ENCODE results near the gene NAA25. TPM values are rescaled to one million over a fixed set of nuclear protein-coding genes. Genes with fewer than 3 reads are reported as not detected.

NAA25 gene
- total RNA-seq, 1 donor from 2014 or later, result 32.8 TPM

DNA sequence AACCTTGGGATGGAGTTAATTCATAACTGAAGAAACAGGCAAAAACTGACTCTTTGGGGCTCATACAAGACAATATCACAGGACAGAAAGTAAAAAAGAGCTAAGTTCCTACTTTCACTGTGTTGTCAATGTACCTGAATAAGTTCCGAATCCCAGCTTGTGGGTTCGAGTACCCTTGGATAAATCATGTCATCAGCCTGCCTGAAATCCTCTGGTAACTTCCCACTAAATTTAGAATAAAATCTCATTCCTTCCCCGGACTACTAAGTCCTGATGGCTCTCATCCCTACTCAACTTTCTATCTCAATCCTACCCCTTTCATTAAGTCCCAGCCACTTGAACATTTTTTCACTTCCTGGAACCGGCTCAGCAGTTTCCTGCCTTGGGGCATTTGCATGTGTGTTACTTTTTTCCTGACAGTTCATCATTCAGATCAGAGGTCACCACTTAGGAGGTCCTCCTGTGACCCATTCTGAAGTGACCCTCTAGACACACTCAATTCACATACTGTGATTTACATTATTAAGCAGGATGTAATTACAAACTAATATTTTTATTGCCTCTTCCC lies 82.7 kb downstream of the NAA25 start:
- no peak overlapping the region for H3K4me2 ChIP-seq (ENCODE audit: low read length)
- H3K27me3 ChIP-seq (ENCODE audit: insufficient read depth, low read length), result no peaks in the 10 kb centered on the region
- peaks cover 3% of the 10 kb centered on the region for H4K20me1 ChIP-seq (ENCODE audit: insufficient read depth, low read length)
- no peak overlapping the region for H2AFZ ChIP-seq (ENCODE audit: low read depth, low read length)
- Mint-ChIP-seq H3K36me3 (ENCODE audit: low read depth, unreplicated experiment) (peaks cover 6% of the 10 kb centered on the region), H3K27ac (ENCODE audit: unreplicated experiment) (peak overlapping the region; percentile 76), H3K4me3 (ENCODE audit: unreplicated experiment) (no peak overlapping the region), H3K4me1 (ENCODE audit: low read depth, unreplicated experiment) (peaks cover 5% of the 10 kb centered on the region), H3K27me3 (ENCODE audit: low read depth, unreplicated experiment) (no peaks in the 10 kb centered on the region), H3K9me3 (ENCODE audit: unreplicated experiment) (no peaks in the 10 kb centered on the region)
- FAIRE-seq, result no peak
- no peak for TF ChIP-seq EZH2 (IDR thresholded peaks at IDR 0.05; ENCODE audit: insufficient read depth, low read length)
- TF ChIP-seq, protein P1, sequence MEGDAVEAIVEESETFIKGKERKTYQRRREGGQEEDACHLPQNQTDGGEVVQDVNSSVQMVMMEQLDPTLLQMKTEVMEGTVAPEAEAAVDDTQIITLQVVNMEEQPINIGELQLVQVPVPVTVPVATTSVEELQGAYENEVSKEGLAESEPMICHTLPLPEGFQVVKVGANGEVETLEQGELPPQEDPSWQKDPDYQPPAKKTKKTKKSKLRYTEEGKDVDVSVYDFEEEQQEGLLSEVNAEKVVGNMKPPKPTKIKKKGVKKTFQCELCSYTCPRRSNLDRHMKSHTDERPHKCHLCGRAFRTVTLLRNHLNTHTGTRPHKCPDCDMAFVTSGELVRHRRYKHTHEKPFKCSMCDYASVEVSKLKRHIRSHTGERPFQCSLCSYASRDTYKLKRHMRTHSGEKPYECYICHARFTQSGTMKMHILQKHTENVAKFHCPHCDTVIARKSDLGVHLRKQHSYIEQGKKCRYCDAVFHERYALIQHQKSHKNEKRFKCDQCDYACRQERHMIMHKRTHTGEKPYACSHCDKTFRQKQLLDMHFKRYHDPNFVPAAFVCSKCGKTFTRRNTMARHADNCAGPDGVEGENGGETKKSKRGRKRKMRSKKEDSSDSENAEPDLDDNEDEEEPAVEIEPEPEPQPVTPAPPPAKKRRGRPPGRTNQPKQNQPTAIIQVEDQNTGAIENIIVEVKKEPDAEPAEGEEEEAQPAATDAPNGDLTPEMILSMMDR (IDR thresholded peaks at IDR 0.05; ENCODE audit: insufficient read depth, low read depth, low read length), result no peak
- no peak overlapping the region for H3K4me3 ChIP-seq (ENCODE audit: insufficient read depth, low read depth, low read length)
- H3K36me3 ChIP-seq (ENCODE audit: insufficient read depth, low read length), result peaks cover 42% of the 10 kb centered on the region
- no peak for DNase-seq (ENCODE audit: low read depth)
- H3K9ac ChIP-seq (ENCODE audit: low read length), result no peak overlapping the region
- H3K9me3 ChIP-seq (ENCODE audit: insufficient read depth, low read depth, low read length), result no peaks in the 10 kb centered on the region
- no peaks in the 10 kb centered on the region for H3K4me1 ChIP-seq (ENCODE audit: insufficient read depth, low read length)
- H3K27ac ChIP-seq (ENCODE audit: low read depth, low read length), result no peak overlapping the region
- H3K79me2 ChIP-seq (ENCODE audit: insufficient read depth, low read length), result peaks cover 20% of the 10 kb centered on the region

DNA sequence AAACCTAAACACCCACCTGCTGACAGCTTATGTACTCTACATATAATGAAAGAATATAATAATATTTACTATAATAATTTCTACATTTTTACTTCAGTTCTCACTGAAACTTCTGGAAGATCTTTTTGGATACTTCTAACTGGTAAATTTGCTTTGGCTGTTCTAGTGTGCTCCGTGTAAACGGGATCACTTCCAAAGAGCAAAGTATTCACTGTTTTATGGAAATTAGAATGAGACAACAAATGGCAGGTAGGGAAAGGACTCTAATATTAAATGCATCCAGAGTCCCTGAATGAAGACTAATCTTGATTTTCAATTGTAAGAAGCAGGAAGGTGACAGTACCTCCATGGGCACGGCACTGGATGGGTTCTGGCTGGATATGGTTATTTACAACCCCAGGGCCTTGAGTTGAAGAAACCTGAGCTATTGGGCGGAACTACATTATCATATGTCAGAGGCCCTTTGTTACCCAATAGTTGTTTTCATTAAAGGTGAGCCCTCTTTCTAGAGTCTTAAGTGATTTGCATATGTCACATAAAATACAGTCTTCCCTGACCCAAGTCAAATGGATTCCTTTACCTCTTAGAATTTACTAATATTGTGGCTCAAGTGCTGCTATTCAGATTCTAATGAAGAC lies 84.7 kb downstream of the NAA25 start:
- Histone ChIP-seq H3K27ac (ENCODE audit: low read depth, low read length) (no peak overlapping the region), H3K9me3 (ENCODE audit: insufficient read depth, low read depth, low read length) (no peaks in the 10 kb centered on the region), H3K4me1 (ENCODE audit: insufficient read depth, low read length) (peaks cover 8% of the 10 kb centered on the region), H3K27me3 (ENCODE audit: insufficient read depth, low read length) (no peaks in the 10 kb centered on the region), H3K4me2 (ENCODE audit: low read length) (no peak overlapping the region), H3K9ac (ENCODE audit: low read length) (no peak overlapping the region), H3K36me3 (ENCODE audit: insufficient read depth, low read length) (peaks cover 41% of the 10 kb centered on the region), H3K79me2 (ENCODE audit: insufficient read depth, low read length) (peaks cover 36% of the 10 kb centered on the region), H4K20me1 (ENCODE audit: insufficient read depth, low read length) (peaks cover 19% of the 10 kb centered on the region), H3K4me3 (ENCODE audit: insufficient read depth, low read depth, low read length) (no peak overlapping the region), H2AFZ (ENCODE audit: low read depth, low read length) (no peak overlapping the region)
- DNase-seq (ENCODE audit: low read depth), result no peak
- TF ChIP-seq, protein P1 (IDR thresholded peaks at IDR 0.05; ENCODE audit: insufficient read depth, low read depth, low read length), result no peak
- no peak for TF ChIP-seq EZH2 (IDR thresholded peaks at IDR 0.05; ENCODE audit: insufficient read depth, low read length)
- H3K27me3 Mint-ChIP-seq (ENCODE audit: low read depth, unreplicated experiment), result no peaks in the 10 kb centered on the region
- no peak overlapping the region for H3K27ac Mint-ChIP-seq (ENCODE audit: unreplicated experiment)
- no peak overlapping the region for H3K4me3 Mint-ChIP-seq (ENCODE audit: unreplicated experiment)
- H3K4me1 Mint-ChIP-seq (ENCODE audit: low read depth, unreplicated experiment), result peaks cover 11% of the 10 kb centered on the region
- no peaks in the 10 kb centered on the region for H3K9me3 Mint-ChIP-seq (ENCODE audit: unreplicated experiment)
- peaks cover 10% of the 10 kb centered on the region for H3K36me3 Mint-ChIP-seq (ENCODE audit: low read depth, unreplicated experiment)
- no peak for FAIRE-seq
